DOHH2 (cell line): ENCODE measurements around the gene TCTN1.

Source experiments
- H3F3A ChIP-seq: fragments of 200-600 bp; sonication (generic), shearing (Covaris generic); 2 replicates; pipeline ENCODE4 v1.6.0; 2016; ENCODE audit warnings: antibody characterized with exemption, mild to moderate bottlenecking; ENCODE audit not compliant: control insufficient read depth, insufficient read depth
- H3K27ac ChIP-seq: fragments of 200-600 bp; sonication (generic); 2 replicates; pipeline ENCODE4 v1.5.1; 2014; ENCODE audit warnings: low read depth, mild to moderate bottlenecking, low read length, moderate library complexity
- H3K27me3 ChIP-seq: fragments of 200-600 bp; sonication (generic); 2 replicates; pipeline ENCODE4 v1.6.1; 2014; ENCODE audit warnings: mild to moderate bottlenecking, low read length, mixed read lengths; ENCODE audit not compliant: control insufficient read depth
- H3K36me3 ChIP-seq: fragments of 200-600 bp; sonication (generic); 2 replicates; pipeline ENCODE4 v1.6.1; 2014; ENCODE audit warnings: mild to moderate bottlenecking, low read length, moderate library complexity, mixed read lengths; ENCODE audit not compliant: control insufficient read depth
- H3K4me1 ChIP-seq: fragments of 200-600 bp; sonication (generic); 2 replicates; pipeline ENCODE4 v1.6.1; 2014; ENCODE audit warnings: mild to moderate bottlenecking, low read length, mixed read lengths; ENCODE audit not compliant: control insufficient read depth
- H3K4me2 ChIP-seq: fragments of 200-600 bp; sonication (generic); 2 replicates; pipeline ENCODE4 v1.6.0; 2014; ENCODE audit warnings: mild to moderate bottlenecking, low read length, moderate library complexity
- H3K4me3 ChIP-seq: fragments of 200-600 bp; sonication (generic); 2 replicates; pipeline ENCODE4 v1.5.1; 2014; ENCODE audit warnings: mild to moderate bottlenecking, low read length, mixed read lengths
- H3K79me2 ChIP-seq: fragments of 200-600 bp; sonication (generic); 2 replicates; pipeline ENCODE4 v1.6.1; 2014; ENCODE audit warnings: mild to moderate bottlenecking, low read length, mixed read lengths; ENCODE audit not compliant: control insufficient read depth
- H3K9me2 ChIP-seq: fragments of 200-600 bp; sonication (generic); replicated peaks from 2 replicates; pipeline ENCODE4 v1.6.1; 2014; ENCODE audit warnings: mild to moderate bottlenecking, low read length, mixed read lengths; ENCODE audit not compliant: control insufficient read depth
- H3K9me3 ChIP-seq: fragments of 200-600 bp; sonication (generic); 2 replicates; pipeline ENCODE4 v1.6.1; 2014; ENCODE audit warnings: antibody characterized with exemption, low read length, mixed read lengths; ENCODE audit not compliant: control insufficient read depth, insufficient read depth
- H4K20me1 ChIP-seq: fragments of 200-600 bp; sonication (generic); 2 replicates; pipeline ENCODE4 v1.6.0; 2014; ENCODE audit warnings: low read depth, mild to moderate bottlenecking, antibody characterized with exemption, low read length, moderate library complexity; ENCODE audit not compliant: control insufficient read depth, insufficient read depth
- EZH2phosphoT487 ChIP-seq: fragments of 200-600 bp; sonication (generic); IDR thresholded peaks from 2 replicates; pipeline ENCODE4 v1.6.1; 2017; ENCODE audit warnings: borderline replicate concordance, mild to moderate bottlenecking, antibody characterized with exemption, low read length, moderate library complexity, mixed read lengths
- TF ChIP-seq, protein P1 (sequence below): fragments of 200-600 bp; sonication (generic); IDR thresholded peaks from one replicate; pipeline ENCODE4 v1.5.1; 2014; ENCODE audit warnings: antibody characterized with exemption, mild to moderate bottlenecking, low read depth, low read length; ENCODE audit not compliant: poor library complexity, severe bottlenecking

TCTN1 gene

DNA sequence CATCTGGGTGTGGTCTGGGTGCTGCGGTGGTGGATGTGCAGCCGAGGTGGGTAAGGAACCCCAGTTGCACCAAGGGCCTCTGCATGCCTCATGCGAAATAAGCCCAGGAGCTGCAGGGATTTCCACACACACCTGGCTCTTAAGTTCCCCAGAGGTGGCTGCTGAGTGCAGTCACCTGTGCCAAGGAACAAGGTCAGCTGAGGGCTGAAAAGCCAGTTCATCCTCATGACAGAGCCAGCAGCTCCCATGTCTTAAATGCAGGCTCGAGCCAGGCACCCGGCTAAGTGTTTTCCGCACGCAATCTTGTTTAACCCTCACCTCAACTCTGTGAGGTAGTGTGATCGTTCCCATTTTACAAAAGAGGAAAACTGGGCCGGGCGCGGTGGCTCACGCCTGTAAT lies 65.3 kb downstream of the TCTN1 start:
- H3F3A ChIP-seq = peaks cover 56% of the 10 kb centered on the region
- H3K4me1 ChIP-seq = peaks cover 93% of the 10 kb centered on the region
- H3K27me3 ChIP-seq = no peaks in the 10 kb centered on the region
- H3K36me3 ChIP-seq = peaks cover 55% of the 10 kb centered on the region
- H3K79me2 ChIP-seq = peaks cover 14% of the 10 kb centered on the region
- H3K4me2 ChIP-seq = peak overlapping the region; percentile 89
- peak overlapping the region; percentile 63 for H3K4me3 ChIP-seq
- H4K20me1 ChIP-seq = no peaks in the 10 kb centered on the region
- H3K9me3 ChIP-seq = no peaks in the 10 kb centered on the region
- no peaks in the 10 kb centered on the region for H3K9me2 ChIP-seq
- no peak for TF ChIP-seq EZH2phosphoT487
- TF ChIP-seq, protein P1, sequence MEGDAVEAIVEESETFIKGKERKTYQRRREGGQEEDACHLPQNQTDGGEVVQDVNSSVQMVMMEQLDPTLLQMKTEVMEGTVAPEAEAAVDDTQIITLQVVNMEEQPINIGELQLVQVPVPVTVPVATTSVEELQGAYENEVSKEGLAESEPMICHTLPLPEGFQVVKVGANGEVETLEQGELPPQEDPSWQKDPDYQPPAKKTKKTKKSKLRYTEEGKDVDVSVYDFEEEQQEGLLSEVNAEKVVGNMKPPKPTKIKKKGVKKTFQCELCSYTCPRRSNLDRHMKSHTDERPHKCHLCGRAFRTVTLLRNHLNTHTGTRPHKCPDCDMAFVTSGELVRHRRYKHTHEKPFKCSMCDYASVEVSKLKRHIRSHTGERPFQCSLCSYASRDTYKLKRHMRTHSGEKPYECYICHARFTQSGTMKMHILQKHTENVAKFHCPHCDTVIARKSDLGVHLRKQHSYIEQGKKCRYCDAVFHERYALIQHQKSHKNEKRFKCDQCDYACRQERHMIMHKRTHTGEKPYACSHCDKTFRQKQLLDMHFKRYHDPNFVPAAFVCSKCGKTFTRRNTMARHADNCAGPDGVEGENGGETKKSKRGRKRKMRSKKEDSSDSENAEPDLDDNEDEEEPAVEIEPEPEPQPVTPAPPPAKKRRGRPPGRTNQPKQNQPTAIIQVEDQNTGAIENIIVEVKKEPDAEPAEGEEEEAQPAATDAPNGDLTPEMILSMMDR = no peak
- peak overlapping the region; percentile 99 for H3K27ac ChIP-seq

GRCh38 chr12:110680032-110680431 lies 66.1 kb downstream of the TCTN1 start:
- peaks cover 50% of the 10 kb centered on the region for H3F3A ChIP-seq
- H3K4me3 ChIP-seq = no peak overlapping the region
- H4K20me1 ChIP-seq = no peaks in the 10 kb centered on the region
- H3K4me1 ChIP-seq = peaks cover 93% of the 10 kb centered on the region
- H3K36me3 ChIP-seq = peaks cover 54% of the 10 kb centered on the region
- H3K9me3 ChIP-seq = no peaks in the 10 kb centered on the region
- H3K27ac ChIP-seq = peak overlapping the region; percentile 99
- TF ChIP-seq, protein P1 = no peak
- TF ChIP-seq EZH2phosphoT487 = no peak
- no peaks in the 10 kb centered on the region for H3K9me2 ChIP-seq
- H3K27me3 ChIP-seq = no peaks in the 10 kb centered on the region
- peak overlapping the region; percentile 6 for H3K4me2 ChIP-seq
- peaks cover 23% of the 10 kb centered on the region for H3K79me2 ChIP-seq

DNA sequence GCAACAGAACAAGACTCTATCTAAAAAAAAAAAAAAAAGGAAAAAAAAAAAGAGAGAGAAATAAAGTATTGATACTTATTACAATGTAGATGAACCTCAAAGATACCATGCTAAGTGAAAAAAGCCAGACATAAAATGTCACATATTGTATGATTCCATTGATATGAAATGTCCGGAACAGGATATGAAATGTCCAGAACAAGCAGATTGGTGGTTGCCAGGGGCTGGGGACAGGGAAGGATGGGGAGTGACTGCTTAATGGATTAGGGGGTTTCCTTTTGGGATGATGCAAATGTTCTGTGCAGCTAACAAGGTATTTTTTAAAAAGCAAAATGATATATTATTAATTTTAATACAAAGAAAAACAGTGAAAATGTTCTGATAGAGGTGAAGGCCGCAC lies 70.0 kb downstream of the TCTN1 start:
- H4K20me1 ChIP-seq = 0 out of 2 replicates have a peak, but pooled peaks cover 6% of the 10 kb centered on the region
- H3K79me2 ChIP-seq = peaks cover 52% of the 10 kb centered on the region
- no peaks in the 10 kb centered on the region for H3K27me3 ChIP-seq
- TF ChIP-seq, protein P1 = no peak
- no peak for TF ChIP-seq EZH2phosphoT487
- H3K27ac ChIP-seq = no peak overlapping the region
- H3K4me1 ChIP-seq = peaks cover 91% of the 10 kb centered on the region
- no peak overlapping the region for H3K4me2 ChIP-seq
- H3K4me3 ChIP-seq = no peak overlapping the region
- H3K36me3 ChIP-seq = peaks cover 78% of the 10 kb centered on the region
- no peaks in the 10 kb centered on the region for H3K9me3 ChIP-seq
- peaks cover 26% of the 10 kb centered on the region for H3F3A ChIP-seq
- no peaks in the 10 kb centered on the region for H3K9me2 ChIP-seq
